HG03520 (cell line): ENCODE measurements around the gene COL4A2.
"Not testable (repeated sequence)": the region's sequence is repeated elsewhere in the genome, so short reads cannot be mapped to it uniquely, and the experiment has no call there.

Experiments used
- ATAC-seq: cut with Tn5 transposase; IDR thresholded peaks from one replicate; pipeline ENCODE4 v1.9.1; 2021; ENCODE audit warnings: mild to moderate bottlenecking, moderate library complexity; ENCODE audit not compliant: unreplicated experiment

COL4A2 gene

GRCh38 chr13:110521946-110522345, 214.9 kb downstream of the COL4A2 start:
- no peak for ATAC-seq

GRCh38 chr13:110522721-110523120, 215.6 kb downstream of the COL4A2 start:
- ATAC-seq, result no peak

DNA sequence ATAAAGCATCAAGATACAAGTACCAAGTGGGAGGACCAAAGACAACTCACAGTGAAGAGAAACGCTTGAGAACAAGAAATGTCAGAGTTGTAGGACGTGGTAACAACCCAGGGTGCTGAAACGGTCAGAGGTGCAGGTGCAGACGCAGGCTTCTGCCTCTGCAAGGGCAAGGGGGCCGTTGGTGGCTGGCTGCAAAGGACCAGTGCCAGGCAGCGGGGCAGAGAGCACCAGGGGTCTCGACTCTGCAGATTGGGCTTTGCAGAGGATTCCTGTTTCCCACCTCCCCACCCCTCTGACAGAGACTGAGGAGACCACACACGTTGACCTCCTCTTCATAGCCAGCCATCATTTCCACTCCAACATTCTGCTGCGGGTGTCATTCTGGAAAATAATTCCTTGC, 216.1 kb downstream of the COL4A2 start:
- no peak for ATAC-seq

- ATAC-seq, result no peak
These were observed 216.9 kb downstream of the COL4A2 start for GRCh38 chr13:110523838-110524540.

DNA sequence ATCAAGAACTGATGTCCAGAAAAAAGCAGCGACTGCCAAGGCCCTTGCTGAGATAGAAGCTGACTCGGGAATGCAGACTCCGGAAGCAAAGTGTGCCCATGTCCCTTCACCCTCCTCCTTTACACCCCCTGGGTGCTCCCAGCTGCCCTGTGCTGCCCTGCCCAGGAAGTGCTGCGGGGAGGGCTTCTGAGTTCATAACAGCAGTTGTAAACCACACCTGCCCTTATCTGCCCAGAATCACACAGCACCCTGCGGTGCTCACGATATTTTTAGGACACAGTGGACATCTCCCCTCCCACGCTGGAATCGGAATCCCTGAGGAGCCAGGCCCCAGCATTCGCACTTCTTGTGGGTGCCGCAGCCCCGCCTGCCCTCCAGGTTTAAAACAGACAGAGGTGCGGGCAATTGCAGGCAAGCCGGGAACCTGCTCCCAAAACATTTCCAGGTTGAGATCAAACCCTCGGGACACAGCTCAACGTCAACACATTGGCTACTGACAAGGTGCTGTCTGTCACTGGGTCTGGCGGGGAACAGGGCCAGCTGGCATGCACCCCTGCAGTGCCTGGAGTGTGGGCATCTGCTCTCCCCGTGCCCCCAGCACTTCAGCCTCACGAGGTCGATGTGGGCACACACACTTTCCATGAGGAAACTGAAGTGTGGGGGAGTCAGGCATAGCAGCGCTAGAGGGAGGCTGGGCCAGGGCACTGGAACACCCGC, 217.6 kb downstream of the COL4A2 start:
- ATAC-seq, result no peak

GRCh38 chr13:110525328-110526319, 218.5 kb downstream of the COL4A2 start:
- ATAC-seq, result peak; percentile 80

DNA sequence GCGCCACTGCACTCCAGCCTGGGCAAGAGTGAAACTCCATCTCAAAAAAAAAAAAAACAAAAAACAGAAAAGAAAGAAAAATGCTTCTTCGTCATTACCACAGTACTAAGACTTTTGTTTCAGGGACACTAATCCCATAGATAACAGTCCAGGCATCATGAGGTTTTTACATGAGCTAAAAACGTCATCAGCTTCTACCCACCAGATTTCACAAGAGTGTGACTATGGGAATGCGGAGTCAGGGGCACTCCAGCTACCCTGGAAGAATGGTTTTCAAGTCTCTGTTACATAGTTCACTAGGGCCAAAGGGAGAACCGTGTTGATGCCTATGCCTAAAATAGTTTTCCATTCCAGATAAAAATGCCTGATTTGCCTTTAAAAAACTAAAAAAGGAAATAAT, 221.3 kb downstream of the COL4A2 start:
- no peak for ATAC-seq

- no peak for ATAC-seq
These were observed 221.8 kb downstream of the COL4A2 start for GRCh38 chr13:110528911-110529310.

DNA sequence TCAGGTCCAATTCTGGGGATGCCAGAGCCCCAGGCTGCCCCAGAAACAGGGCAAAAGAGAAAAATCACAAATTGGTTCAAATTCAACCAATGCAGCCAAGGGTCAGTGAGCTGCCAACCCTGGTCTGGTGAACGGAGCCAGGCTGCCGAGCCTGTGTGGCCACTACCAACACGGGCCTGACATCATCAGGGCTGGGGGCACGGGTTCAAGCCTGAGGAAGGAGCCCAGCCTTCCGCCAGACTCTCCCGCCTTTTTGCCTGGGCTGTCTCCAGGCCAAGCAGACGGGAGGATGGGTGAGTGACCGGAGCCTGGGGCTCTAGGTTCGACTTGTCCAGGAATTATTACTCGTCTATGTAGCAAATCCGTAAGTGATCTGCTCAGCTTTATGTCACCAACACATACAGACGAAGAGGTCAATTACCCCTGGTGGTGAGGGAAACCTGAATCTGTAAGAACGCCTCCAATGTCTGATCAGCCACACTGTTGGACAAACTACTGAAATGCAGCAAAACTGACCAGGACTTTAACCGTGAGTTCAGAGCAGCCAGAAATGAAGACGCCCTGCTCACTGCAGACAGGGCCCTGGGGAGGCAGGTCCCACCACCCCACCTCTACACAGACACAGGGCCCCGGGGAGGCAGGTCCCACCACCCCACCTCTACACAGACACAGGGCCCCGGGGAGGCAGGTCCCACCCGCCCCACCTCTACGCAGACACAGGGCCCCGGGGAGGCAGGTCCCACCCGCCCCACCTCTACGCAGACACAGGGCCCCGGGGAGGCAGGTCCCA, 222.6 kb downstream of the COL4A2 start:
- no peak for ATAC-seq

DNA sequence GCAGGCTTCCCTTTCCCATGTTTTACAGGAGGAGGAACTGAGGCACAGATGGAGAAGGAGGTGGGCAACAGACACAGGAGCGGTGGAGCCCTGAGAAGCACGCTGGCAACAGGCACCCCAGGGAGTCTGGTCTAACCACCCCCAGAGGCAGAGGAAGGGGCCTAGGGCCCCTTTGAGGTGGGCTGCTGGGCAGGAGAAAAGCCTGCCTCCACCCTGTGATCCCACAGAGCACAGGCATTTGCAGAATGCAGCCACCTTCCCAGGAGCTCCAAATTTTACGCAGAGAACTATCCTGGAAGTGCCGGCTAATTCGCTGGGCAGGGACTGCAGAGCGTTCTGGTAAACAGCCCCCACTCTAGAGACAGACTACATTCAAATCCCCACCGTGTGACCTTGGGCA, 224.0 kb downstream of the COL4A2 start:
- ATAC-seq, result no peak

- no peak for ATAC-seq
These were observed 224.6 kb downstream of the COL4A2 start for GRCh38 chr13:110531671-110532083.

- not testable (repeated sequence) for ATAC-seq
These were observed 225.2 kb downstream of the COL4A2 start for GRCh38 chr13:110532258-110532657.

DNA sequence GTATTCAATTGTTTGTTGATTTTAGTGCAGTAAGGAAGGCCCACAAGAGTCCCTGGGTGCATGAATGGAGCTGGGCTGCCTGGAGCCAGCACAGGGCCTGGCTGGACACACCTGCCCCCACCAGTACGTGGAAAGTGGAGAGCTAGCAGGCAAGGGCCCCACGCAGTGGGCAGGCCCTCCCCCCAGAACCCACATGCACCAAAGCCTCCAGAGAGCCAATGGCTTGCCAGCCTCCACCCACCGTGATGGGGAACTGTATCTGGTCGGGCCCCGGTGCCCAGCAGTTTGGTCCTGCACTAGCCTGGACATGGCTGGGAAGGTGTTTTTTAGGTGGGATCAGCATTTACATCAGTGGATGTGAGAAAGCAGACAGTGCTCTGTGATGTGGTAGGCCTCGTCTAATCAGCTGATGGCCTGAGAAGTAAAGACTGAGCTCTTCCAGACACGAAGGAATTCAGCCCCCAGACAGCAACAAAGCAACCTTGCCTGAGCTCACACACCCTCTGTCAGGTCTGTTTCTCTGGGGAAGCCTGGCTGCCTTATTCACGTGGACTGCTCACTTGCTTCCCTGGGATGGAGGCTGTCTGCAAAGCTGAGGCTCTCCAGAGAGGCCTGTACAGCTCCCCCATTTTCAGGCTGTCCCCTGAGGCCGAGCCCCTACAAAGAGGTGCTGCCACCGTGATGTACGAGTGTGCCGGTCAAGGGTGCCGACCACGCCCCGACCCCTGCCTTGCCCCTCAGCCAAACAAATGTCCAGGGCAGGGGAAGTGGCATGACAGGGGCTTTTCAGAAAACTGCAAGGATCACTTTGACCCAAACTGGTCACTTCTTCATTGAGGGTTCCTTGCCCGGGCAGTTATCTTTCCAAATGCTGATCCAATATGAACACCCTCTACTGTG, 226.9 kb downstream of the COL4A2 start:
- no peak for ATAC-seq

DNA sequence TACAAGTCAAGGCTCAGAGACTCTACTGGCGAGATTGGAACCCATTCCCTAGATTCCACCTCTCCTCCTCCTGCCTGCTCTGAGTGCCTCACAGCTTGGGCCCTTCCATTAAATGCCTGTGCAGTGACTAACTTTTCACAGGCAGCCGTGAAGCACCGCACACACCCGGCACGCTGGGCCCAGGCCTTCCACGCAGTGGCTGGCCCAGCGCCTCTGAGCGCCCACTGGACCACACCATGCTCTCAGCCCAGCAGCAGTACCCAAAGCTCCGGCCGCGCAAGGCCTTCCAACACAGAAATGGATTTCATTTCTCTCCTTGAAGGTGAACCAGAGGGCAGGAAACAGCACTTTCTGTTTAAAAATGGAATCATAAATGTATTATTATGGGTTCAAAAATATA, 228.4 kb downstream of the COL4A2 start:
- ATAC-seq, result no peak

DNA sequence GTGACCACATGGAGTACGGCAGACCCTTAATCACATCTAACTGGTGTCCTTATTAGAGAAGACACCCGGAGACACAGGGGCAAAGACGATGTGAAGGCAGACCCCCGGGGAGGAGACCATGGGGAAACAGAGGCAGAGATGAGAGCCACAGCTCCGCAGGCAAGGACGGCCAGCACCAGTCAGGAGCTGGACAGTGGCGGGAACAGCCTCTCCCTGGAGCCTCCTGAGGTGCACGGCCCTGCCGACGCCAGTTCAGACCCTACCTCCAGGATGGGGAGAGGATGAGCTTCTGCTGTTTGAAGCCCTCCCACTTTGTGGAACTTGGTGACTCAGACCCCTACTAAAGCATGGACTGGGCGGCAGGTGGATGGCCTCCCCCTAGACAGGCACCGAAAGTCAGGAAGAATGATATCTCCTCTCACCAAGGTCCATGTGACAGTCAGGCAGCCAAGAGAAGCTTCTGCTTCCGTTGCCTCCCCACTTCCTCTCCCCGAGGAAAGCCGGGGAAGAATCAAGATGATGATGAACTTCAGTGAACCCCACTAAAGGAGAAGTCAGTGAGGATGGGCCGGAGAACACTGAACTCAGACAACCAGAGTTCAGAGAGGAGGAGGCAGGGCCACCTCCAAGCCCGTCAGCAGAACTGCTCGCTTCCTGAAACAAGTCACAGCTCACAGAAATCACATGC, 229.1 kb downstream of the COL4A2 start:
- peak; percentile 54 for ATAC-seq

DNA sequence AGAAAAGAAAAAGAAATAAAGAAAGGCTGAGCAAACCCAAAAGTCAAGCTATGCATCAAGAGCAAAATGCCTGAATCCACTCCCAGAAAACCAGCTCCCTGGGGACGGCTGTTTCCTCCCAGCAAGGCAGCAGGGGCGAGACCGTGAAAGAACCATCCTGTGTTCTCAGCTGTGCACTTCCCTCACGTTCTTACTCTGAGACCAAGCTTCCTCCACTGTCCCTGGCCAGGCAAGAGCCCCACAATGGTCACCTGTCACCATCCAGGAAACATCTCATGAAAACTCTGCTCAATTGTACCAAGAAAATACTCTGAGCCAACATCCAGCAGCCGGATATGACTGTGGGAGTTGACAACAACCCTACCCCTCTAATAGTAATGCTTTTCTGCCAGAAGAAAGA, 231.5 kb downstream of the COL4A2 start:
- ATAC-seq, result no peak

GRCh38 chr13:110539894-110540293, 232.8 kb downstream of the COL4A2 start:
- ATAC-seq, result no peak

DNA sequence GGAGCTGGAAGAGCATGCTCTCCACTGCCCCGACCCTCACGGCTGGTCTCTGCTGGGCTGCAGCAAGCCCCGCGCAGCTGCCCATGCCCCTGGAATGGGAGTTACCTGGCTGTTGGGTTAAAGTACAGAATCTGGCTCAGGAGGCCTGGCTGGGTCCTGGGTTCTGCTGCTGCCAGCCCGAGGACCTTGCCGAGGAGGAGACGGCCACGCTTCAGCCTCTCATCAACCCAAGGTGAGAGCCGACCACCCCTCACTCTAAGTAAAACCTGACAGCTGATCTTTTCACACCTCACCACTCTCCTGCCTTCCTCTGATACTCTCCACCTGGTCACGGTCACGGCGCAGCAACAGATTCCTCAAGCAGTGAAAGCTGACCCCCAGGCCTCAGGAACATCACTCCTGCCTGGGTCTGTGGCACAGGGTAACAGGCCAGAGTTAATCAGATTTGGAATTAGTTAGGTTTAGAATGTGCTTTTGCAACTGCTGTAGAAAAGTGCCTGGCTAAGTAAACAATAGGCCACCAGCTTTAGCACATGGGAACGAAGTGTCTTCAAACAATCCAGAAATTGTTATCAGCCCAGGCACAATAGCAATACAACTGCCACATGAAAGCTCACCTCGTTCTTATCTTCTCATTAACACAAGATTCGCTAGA, 233.9 kb downstream of the COL4A2 start:
- ATAC-seq, result no peak
